Ramos (cell line): ENCODE results near the gene HDGFL2.

ENCODE experiments used
- in situ Hi-C: fragments of 300-500 bp; cut with MboI; formaldehyde crosslinking; loops from one replicate; pipeline ENCODE4 v1.14.3; 2022; ENCODE audit warnings: low sequenced_read_pairs; ENCODE audit not compliant: unreplicated experiment

HDGFL2 gene

DNA sequence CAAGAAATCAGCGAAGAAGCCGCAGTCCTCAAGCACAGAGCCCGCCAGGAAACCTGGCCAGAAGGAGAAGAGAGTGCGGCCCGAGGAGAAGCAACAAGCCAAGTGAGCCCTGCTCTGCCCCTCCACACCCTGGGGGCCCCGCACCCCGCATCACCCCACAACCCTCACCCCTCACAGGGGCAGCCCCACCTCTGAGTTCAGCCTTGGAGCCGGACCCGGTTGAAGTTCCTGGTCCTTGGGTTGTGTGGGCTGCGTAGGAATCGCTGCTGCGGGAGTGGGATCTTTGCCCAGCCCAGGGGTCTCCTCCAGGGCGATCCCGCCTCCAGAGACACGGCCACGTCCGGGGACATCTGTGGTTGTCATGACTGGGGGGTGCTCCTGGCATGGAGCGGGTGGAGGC is 24.2 kb downstream of the HDGFL2 start:
- in situ Hi-C loops: no loop called here

DNA sequence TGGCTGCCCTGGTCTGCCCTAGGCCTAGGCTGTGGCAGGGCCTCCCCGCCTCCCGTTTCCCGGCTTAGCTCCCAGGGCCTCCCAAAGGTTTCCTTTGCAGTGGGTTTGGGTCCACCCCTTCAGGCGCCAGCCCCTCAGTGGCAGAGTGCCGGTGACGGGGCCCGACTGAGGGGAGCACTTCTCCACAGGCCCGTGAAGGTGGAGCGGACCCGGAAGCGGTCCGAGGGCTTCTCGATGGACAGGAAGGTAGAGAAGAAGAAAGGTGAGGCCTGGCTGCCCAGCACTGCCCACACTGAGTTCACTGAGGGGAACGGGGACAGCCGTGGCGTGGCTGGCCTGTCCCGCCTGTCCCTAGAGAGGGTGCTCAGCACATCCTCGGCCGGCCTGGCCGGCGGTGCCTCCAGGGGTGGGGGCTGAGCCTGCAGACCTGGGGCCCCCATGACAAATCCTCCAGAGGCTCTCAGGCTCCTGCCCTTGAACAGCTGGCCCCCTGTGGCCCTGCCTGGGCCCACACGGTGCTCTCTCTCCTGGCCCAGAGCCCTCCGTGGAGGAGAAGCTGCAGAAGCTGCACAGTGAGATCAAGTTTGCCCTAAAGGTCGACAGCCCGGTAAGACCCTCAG is 25.8 kb downstream of the HDGFL2 start:
- in situ Hi-C loops: no loop called here

DNA sequence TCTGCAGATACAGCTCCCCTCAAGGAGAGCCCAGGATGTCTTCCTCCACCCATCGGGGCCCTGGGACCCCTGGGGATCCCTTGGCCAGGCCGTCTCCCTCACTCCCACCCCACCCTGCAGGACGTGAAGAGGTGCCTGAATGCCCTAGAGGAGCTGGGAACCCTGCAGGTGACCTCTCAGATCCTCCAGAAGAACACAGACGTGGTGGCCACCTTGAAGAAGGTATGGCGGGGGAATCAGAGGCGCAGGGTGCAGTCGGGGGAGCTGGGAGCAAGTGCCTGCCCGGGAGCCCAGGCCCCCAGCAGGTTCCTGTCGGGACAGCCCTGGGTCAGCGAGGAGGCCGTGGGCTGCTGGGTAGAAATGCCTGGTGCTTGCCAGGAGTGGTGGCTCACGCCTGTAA is 26.6 kb downstream of the HDGFL2 start:
- in situ Hi-C loops: no loop called here

DNA sequence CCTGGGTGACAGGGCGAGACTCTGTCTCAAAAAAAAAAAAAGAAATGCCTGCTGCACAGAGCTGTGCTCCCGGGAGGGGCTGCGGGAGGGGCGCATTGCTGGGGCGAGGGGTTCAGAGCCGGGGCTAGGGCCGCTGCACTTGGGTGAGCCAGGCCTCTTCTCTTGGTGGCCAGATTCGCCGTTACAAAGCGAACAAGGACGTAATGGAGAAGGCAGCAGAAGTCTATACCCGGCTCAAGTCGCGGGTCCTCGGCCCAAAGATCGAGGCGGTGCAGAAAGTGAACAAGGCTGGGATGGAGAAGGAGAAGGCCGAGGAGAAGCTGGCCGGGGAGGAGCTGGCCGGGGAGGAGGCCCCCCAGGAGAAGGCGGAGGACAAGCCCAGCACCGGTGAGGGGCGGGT is 27.2 kb downstream of the HDGFL2 start:
- in situ Hi-C loops: no loop called here

DNA sequence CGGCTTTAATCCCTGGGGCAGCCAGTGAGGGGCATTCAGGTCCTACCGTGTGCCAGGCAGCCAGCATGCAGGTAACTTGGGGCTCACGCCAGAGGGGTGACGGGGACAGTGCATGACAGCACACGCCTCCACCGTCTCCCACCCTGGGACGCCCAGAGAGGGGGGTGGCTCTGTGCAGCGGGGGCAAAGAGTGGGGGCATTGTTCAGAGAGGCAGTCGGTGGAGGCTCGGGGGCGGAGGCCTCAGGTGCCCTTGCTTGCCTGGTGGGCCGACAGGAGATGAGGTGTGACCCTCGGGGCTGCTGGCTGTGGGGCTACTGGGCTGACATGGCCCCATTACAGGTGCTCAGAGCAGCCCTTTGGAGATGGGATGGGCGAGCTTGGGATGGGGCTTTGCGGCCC is 27.8 kb downstream of the HDGFL2 start:
- in situ Hi-C loops: no loop called here

DNA sequence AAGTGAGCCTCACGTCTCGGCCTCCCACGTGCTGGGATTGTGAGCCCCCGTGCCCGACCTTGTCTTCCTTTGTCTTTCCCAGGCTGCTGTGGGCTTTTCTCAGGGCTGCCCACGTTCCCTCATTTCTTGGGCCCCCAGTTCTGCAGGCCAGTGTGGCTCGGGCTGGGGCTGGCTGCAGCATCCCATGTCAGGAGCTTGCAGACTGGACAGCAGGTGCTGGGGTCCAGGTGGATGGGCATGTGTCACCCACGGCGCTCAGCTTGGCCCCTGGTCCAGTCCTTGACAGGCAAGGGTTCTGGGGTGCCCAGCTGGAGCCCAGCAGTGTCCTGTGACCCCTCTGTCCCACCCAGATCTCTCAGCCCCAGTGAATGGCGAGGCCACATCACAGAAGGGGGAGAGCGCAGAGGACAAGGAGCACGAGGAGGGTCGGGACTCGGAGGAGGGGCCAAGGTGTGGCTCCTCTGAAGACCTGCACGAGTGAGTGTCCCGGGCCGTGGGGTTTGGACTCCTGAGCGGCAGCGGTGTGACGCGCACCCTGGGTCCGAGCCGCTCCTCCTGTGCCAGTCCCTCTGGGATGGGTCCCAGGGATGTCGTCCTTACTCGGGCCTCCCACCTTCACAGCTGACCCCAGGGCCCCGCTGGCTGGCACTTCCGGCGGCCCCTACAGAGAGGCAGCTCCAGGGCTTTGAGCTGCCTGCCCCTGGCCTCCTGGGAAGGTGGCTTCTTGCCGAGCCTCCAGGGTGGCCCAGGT is 28.9 kb downstream of the HDGFL2 start:
- in situ Hi-C loops: no loop called here

DNA sequence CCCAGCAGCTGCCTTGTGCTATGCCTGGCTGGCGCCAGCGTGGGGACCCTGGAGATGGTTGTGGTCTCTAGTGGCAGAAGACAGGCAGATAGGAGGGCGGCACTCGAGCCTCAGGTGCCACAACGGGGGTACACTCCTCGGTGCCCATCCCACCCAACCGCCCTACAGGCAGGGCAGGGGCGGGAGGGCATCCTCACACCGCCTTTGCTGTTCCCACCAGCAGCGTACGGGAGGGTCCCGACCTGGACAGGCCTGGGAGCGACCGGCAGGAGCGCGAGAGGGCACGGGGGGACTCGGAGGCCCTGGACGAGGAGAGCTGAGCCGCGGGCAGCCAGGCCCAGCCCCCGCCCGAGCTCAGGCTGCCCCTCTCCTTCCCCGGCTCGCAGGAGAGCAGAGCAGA is 29.6 kb downstream of the HDGFL2 start:
- in situ Hi-C loops: no loop called here

DNA sequence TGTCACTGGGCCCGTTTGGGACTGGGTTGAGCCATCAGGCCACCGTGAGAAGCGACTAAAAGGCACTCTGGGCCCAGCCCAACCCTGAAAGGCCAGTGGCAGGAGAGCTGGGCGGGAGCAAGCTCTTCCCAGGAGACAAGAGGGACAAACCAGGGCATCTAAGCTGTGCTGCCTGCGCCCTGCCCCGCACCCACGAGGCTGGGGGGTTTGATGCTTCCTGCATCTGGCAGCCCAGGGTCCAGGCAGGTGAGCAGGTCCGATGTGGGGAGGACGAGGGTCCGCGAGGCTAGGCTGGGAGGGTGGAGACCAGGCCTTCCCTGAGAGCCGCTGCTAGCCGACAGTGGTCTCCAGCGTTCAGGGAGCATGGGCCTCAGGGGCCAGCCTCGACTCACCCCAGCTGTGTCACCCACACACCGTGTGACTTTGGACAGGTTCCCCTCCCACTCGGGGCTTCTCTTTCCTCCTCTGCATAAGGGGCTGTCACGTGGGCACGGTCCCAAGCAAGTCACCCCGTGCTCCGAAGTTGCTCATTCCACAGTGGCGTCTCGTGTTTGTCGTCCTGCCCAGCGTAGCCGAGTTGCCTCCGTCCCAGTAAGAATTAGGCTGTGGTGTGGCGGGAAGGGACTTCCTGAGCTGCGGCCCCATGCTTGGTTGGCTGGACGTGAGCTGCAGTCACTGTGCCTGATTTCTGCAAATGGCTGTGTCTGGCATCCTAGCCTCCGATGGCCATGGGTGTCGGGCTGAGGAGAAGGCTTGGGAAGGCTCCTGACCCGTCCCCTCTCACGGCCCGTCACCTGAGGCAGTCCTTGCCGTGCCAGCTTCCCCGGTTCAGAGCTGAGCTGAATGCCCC is 30.4 kb downstream of the HDGFL2 start:
- in situ Hi-C loops: no loop called here

DNA sequence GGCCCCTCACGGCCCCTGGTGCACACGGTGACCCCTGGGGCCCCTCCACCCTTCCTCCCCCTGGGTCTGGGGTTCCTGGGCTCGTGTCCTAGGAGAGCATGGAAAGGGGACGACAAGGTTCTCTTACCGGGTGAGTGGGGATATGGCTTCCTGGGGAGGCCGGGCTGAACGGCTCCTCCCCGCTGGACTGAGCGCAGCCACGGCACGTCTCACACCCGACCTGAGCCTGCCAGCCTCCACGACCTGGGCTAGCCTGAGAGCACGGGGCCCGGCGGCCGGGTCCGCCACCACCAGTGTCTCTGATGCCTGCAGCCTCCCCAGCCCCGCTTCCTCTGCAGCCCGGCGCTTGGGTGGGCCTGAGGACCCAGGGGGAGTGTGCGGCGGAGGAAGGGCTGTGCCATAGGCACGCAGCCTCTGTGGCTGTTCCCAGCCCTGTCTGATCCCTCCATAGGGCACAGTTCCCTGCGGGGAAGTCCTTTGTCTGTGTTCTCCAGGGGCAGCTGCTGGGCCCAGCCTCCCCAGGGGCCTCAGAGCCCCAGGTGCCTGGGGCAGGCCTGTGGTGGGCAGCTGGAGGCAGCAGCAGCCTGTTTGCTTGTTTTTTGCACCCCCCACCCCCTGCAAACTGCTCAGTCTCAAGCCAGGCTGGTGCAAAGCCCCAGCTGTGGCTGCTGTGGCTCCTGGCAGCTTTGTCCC is 31.2 kb downstream of the HDGFL2 start:
- in situ Hi-C loops: no loop called here

DNA sequence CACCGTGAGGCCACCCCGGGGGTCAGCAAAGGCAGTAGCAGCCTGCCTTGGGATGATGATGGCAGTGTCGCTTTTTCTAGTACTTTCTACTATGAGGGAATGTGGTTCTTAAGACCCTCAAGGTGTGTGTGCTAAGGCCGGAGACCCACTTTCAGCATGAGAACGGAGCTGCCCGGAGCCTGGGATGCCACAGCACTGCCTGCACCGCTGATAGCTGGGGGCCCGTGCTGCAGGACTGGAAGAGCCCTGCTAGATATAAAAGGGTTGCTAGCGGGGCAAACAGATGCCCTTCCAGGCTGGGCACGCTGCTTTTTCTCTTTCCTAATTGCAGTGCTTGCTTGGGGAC is 31.7 kb downstream of the HDGFL2 start:
- in situ Hi-C loops: no loop called here

DNA sequence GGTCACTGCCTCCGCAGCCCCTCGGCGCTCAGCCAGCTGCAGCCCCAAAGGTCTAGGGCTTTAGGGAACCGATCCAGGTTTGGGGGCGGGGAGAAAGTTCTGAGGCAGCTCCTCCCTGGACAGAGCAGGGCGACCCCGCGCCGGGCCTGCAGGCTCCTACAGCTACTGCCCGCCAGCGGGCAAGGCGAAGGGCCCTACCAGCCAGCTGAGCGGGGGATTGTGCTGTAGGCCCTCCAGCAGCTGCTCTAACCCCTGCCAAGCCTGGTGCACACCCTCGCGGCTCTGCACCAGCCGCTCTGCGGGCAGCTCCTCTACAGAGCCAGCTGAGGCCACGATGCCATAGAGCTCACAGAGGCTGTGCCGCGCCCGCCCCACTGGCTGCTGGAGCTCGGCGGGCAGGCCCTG is 32.2 kb downstream of the HDGFL2 start:
- in situ Hi-C loops: no loop called here

DNA sequence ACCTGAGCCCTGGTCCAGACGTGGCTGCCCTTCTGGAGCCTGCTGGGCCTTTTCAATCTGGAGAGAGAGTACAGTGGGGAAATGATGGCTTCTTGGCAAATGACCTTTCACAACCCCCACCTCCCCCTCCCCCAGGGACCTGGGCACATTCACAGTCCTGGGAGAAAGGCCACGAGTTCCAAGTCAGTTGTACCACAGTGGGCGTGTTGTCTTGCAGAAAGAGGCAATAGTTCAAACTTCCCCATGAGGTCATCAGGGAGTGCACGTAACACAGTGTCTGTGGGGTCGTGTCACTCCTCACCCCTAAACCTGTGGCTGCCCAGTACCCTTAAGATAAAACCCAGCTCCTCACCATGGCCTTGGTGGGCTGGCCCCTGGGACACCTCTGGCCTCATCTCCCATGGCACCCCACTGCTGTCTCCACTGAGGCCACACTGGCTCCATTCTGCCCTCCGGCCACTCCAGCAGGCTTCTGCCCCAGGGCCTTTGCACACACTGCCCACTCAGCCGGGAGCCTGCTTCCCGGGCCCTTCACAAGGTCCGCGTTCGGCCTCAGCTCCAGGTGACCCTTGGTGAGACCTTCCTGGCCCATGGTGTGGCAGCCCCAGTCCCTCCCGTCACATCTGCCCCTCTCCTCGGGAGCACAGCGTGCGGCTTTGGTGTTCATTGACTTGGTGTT is 32.9 kb downstream of the HDGFL2 start:
- in situ Hi-C loops: no loop called here

DNA sequence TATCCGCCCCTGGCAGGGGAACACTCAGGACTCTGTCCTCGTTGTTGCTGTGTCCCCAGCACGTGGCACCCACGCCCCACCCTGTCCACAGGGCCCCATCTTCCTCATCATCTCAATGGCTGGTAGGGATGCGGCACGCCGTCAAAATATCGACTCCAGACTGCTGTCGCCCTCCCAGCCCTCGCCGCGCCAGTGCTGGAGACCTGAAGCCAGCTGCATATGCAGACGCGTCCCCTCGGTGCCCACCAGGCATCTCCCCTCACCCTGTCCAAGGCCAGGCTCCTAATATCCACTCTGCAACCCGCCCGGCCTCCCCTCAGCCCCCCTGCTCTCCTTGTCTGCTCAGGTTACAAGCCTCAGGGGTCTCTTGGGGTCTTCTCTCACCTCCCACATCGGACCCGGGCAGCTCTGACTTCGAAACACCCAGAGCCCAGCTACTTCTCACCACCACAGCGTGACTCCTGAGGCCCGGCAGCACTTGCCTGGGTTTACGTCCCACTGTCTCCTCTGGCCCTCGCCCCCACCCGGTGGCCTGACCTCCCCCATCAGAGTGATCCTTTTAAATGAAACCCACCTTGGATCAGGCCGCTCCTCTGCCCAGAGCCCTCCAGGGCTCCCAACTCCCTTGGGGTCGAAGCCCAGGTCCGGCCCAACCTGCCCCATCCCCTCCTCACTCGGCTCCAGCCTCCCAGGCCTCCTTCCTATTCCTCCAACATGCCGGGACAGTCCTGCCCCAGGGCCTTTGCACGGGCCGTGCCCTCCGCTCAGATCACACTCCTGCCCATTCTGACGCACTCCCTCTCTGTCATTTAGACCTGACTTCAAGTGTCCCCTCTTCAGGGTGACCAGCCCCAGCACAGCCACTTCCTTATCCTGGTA is 33.7 kb downstream of the HDGFL2 start:
- in situ Hi-C loops: no loop called here

DNA sequence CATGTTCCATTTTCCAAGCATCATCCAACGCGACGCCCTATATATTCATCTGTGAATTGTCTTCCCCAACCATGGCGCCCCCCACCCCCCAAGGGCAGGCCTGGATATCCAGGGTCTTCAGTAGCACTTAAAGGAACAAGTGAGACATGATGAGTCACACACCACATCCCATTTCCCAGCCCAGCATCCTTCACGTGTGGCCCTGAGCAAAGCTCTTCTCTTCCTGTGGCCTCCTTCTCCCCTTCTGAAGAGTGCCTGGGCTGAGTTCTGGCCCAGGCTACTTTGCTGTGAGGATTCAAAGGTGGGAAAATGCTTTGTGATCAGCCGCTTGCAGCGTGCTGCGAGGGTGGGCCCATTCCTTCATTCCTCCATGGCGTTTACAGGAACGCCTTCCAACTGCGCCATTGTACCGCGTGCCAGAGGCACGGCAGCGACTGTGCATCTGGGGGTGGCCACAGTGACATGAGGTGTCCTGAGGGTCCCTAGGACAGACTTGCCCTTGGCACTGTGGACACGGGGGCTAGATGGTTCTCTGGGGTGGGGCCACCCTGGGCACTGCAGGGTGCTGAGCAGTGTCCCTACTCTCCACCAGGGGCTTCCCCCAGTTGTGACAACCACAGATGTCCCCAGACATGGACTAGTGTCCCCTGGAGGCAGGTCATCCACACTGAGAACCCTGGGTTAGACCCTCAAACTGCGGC is 34.5 kb downstream of the HDGFL2 start:
- in situ Hi-C loops: no loop called here

DNA sequence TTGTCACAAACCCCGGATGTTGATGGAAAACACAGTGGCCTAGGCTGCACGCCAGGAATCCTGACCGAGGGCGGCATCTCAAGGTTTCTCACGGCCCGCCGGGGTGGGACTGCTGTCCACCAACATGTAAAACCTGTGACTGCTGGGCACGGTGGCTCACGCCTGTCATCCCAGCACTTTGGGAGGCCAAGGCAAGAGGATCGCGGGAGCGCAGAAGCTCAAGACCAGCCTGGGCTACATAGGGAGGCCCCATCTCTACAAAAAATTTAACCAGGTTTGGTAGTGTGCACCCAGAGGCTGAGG is 35.0 kb downstream of the HDGFL2 start:
- in situ Hi-C loops: no loop called here

DNA sequence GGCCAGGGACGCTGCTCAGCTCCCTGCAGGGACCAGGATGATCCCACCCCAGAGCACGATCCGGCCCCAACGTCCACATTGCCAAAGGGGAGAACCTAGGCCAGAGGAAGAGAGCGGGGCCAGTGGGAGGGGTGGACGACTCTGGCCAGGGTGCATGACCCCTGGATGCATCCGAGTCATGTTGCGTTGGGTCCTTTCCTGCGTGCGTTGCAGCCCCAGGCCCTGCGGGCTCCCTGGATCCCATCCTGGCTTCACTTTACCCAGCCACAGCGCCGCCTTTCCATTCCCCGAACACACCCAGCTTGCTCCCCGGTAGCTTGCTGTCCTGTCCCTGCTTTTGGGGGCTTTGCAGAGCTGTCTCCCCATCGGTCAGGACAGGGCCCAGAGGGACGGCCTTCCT is 35.7 kb downstream of the HDGFL2 start:
- in situ Hi-C loops: no loop called here

DNA sequence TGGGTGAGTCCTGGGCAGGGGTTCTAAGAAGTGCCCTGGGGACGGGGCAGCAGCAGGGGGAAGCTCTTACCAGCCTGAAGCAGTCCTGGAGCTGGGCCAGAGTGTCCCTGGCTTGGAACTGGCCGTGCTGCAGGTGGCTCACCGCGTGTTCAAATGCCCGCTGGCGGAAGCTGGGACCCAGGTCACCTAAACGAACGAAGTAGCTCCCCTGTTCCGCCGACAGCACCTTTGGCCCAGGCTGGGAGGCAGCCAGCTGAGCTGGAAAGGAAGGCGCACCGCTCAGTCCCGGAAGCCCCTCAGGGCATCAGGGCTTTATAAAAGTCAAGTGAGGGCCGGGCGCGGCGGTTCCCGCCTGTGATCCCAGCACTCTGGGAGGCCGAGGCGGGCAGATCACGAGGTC is 36.6 kb downstream of the HDGFL2 start:
- in situ Hi-C loops: no loop called here

DNA sequence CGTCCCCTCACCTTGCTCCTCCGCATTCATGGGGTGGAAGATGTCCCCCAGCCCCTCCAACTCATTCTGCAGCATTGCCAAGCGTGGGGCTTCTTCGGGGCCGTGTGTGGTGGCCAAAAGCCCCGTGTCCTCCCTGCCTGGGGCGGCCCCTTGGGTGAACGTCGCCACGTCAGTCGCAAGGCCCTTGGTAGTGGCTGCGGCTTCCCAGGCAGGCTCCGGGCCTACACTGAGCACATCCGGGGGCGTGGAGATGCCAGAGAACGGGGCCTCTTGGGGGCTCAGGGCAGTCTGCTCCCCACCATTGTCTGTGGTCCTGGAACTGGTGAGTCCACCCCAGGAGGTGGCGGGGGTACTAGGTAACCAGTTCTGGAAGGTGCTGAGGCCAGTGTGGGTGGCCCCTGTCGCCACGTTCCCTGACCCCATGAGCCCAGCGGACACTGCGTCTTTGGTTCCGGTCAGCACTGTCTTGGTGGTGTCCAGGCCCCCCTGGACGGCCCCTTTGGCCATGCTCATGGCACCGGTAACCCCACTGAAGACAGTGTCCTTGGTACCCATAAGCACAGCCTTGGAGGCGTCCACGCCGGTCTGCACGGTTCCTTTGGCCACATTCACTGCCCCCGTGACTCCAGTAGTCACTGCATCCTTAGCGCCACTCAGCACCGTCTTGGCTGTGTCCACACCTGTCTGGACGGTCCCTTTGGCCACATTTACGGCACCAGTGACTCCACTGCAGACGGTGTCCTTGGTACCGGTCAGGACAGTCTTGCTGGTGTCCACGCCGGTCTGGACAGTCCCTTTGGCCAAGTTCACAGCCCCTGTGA is 38.5 kb downstream of the HDGFL2 start:
- in situ Hi-C loops: no loop called here
